DMS114 treated with DMSO at 0.1 percent for 48 hours (cell line): Measurements from ENCODE around the gene ANKS1B.
"Not testable (repeated sequence)": the region's sequence is repeated elsewhere in the genome, so short reads cannot be mapped to it uniquely, and the experiment has no call there.

Experiments used
- DNase-seq: peaks from one replicate; lab custom pipeline; 2025; ENCODE audit not compliant: unreplicated experiment; lab: John Stamatoyannopoulos, UW

ANKS1B gene

DNA sequence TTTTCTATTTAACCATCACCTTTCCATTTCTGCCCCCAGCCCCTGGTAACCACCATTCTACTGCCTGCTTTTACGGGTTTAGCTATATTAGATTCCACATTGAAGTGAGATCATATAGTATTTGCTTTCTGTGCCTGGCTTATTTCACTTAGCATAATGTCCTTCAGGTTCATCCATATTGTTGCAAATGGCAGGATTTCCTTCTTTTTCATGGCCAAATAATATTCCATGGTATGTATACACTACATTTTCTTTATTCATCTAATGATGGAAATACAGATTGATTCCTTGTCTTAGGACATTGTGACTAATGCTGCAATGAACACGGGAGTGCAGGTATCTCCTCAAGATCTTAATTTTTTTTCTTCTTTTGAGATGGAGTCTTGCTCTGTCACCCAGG is 1137.5 kb downstream of the ANKS1B start:
- no peak for DNase-seq

DNA sequence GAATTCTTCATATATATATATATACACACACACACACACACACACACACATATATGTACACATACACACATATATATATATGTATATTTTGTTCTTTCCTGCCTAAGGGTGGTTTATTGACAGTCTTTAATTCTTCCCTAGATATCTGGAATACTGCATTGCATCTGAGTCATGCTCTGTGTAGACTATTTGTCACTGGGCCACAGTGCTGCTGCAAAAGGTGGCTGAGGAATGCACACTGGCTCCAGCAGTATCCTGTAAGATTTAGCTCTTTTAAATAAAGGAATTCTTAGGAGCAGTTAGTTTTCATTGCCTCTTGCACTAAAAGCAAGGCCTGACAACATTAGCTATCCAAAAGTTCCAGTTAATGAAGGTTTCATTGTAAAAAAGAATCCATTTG is 1138.8 kb downstream of the ANKS1B start:
- DNase-seq = no peak

DNA sequence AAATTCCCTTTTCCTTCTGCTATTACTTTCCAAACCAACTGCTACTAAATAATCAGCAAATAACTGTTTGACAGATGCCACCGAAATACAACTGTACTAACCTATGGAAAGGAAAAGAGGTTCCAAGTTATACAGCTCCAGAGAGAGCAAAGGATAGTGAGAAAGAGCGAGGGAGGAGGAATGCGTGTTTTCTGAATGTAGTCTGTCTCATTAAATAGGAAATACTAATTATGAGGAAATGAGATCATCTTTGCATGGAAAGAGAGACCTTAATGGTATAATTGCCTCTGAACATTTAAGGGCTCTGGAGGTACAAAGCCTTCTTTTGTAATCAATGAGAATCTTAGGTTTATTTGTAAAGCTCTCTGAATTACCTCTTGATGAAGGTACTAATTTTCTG is 1144.4 kb downstream of the ANKS1B start:
- DNase-seq = no peak

DNA sequence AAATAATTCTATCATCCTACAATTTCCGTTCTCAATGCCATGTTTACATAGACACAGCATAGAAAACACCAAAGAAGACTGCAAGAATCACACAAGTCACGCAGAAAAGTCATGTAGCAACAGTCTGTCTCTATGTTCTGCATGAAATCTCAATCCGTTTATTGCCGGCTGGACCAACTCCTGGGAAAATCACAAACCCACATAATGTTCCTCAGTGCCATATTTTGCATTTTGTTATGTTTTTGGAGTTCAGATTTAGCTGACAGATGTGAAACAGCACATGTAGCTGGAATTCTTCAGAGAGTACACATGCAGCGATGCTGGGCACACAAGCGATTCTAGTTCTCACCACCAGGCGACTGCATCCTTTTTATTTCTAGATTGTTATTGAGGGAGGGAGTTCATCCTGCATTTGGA is 1146.5 kb downstream of the ANKS1B start:
- DNase-seq = no peak

DNA sequence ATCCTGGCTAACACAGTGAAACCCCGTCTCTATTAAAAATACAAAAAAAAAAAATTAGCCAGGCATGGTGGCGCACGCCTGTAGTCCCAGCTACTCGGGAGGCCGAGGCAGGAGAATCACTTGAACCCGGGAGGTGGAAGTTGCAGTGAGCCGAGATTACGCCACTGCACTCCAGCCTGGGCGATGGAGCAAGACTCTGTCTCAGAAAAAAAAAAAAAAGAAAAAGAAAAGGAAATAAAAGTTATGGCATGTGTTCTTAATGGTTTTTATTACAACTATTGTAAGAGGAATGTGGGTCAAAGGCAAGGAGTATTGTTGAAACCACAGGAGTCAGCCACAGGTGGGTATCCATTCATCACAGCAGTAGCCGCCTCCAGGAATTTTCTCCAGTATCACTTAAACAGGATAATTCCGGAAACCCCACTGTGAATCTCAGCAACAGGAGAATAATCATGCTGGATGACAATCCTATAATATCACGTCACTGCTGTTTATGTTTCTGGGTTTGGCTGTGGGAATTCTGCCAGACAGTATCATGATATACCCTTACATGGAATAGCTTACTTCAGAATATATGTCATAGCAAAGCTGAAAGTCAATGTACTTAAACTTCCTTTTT is 1147.5 kb downstream of the ANKS1B start:
- DNase-seq = not testable (repeated sequence)

DNA sequence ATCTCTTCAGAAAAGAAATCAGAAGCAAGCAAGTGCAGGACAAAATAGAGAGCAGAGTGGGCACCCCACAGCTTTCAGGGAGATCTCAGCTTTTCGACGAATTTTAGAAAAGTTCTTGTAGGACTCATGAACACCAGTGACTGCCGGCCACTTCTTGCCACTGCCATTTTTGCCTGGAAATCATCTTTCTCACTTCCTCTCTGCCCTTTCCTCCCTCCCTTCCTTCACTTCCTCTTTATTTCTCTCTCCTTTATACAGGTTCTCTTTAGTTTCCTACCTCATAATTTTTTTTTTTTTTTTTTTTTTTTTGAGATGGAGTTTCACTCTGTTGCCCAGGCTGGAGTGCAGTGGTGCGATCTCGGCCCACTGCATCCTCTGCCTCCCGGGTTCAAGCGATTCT is 1154.1 kb downstream of the ANKS1B start:
- DNase-seq = no peak

DNA sequence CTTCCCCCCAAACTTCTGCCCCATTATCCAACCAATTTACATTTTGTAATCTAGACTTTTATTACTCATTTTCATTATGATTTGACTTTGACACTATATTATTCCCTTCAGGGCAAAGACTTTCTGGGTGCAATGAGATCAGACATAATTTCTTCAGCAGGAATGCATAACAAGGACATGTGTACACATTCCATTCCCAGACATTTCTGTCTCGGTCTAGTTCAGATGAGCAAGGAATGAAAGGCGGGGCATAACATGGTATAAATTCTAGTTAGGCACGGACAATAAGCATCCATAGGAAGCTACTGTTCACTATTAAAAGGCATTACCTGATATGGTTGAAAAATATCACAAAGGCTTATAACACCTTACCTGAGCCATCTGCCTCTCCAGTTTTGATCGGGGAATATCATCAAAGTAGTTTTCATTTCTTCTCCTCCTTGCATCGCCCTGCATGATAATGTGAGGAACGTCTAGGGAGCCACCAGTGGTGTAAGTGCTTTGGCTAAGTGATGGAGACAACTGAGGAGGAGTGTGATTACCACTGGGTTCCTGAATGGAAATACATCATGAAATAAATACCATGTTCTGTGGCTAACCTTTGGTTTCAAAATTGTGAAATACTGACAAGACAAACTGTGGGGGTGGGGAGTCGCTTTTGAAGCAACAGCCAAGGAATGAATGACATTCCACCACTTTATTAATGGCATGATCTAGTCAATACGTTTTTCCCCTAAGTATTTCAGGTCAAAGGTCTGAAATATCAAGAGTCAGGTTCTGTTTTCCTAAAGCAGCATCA is 1155.7 kb downstream of the ANKS1B start:
- DNase-seq = no peak

DNA sequence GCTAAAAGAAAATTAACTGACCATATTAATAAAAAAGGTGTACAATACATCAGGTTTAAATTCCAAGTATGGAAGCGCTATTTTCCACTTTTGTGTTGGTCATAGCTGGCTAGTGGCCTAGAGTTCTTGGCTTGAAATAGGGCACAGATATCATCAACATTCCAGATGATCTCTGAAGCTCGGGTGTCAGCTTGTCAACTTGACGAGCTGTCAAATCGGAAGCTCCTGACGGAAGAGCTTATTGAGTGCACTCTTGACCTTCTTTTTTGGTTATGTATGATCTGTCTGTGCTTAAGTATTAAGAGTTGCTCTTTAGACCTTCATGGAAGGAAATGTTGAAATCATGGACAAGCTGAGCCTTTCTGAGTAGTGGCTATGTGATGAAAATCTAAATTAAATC is 1161.7 kb downstream of the ANKS1B start:
- no peak for DNase-seq

DNA sequence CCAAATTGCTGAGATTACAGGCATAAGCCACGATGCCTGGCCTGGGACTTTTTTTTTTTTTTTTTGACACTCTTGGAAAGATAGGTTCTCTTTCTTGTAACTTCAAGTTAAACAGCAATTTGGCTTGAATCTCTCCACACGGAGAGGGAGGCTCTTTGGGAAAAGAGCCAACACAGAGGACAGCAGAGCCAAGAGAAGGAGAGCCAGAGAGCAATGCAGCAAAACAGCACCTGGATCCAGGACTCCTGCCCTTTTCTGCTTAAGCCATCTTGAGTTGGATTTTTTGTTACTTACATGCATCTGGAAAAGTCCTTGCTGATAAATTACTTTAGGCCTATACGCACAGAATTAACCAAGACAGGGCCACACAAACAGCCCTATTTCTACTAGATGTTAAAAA is 1162.9 kb downstream of the ANKS1B start:
- DNase-seq = no peak

DNA sequence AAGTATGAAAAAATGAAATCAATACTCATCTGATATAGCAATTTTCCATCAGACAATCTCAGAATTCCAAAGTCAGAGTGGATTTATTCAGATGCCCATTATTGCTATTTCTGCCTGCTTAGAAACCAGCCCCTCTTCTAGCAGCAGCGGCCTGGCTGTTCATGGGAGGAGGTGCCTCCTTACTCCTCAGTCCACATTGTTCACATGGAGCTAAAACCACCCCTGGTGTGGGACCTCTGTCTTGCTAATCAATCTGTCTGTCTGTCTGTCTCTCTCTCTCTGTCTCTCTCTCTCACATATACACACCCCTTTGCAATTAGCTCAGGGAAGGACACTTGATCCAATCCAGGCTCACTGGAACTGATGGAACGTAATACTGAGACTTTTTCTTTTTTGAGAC is 1163.5 kb downstream of the ANKS1B start:
- no peak for DNase-seq

DNA sequence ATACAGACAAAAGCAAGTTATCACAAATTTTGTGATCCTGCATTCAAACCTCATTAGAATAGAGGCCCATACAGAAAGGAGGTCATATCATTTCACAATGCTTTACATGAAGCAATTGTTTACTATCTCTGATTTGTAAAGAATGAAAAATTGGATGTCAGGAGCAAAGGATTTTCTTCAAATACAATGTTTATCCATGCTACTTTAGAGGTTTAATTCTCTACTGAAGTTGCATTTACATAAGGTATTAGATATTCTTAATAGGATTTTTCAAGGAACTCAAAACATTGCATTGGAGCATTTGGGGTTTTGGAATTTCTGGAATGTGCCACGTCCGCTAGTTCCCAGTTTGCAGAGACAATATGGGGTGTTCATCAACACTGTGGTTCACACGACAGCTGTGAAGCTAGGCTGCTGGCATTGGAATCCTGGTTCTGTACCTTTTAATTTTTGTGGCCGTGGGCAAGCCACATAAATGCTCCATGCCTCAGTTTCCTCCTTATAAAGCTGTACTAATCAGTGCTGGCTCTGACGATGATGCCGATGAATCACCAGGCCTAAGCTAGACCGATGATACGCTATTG is 1164.8 kb downstream of the ANKS1B start:
- DNase-seq = no peak

DNA sequence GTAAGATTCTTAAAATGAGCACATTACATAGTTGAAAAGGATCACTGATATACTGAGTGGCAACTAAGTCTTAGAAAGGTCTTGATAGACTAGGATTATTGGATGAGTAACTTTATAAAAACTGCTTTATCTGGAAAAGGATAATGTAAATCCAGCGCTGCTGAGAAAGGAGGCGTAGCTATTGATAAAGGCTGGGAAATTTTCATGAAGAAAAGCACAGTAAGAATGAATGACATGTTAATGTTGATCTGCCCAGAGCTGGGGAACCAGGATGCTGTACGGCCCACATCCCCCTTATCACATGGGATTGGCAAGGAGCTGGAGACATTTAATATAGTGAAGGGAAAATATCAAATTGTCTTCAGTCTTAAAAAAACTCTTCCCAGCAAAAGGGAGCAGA is 1165.7 kb downstream of the ANKS1B start:
- no peak for DNase-seq

DNA sequence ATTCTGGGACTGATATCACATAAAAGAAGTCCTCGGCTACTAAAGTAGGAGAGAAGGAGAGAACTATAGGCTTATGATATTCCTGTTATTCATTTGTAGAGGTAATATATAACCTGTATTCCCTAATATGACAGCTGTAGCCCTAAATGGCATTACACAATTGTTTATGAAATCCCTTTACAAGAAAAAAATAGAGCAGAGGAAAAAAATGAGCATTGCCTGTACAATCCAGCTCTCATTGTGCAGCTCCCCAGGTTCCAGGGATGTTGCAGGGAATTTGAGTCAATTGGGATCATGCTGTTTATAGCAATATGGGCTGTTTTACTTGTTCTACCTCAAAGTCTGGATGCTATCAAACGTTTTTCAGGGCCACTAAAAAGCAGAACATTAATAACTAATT is 1166.5 kb downstream of the ANKS1B start:
- no peak for DNase-seq

DNA sequence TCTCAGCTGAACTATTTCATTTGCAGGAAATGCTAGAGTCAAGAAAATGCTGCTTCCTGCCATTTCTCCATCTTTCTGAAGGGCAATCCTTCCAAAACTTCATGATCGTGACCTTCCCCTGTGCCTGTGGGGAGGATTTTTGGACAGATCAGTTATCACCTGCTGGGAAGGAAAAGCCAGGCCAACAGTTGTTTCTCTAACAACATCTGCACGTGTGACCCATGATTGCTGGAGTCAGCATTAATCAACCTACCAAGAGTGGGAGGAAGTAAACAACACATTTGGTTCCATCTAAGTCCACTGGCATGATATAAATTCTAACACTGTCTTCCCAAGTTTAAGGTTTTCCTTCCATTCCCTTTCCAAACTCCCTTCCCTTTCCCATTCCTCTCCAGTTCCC is 1167.0 kb downstream of the ANKS1B start:
- DNase-seq = no peak

DNA sequence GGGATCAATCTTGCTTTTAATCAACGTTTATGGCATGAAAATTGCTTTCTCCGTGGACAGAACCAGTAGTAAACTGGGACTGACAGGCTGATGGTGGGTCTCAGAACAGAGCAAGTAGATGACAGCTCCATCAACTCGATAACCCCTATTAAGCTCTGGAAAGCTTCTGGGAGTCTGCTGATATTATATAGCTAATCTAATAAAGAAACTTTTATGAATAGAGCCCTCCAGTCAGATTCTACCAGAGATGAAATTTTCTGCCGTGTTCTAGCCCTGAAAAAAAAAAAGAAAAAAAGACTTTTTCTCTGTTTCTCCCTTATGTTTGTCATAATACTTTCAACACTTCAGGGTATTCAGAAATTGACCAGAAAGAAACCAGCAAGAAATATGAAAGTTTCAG is 1168.0 kb downstream of the ANKS1B start:
- no peak for DNase-seq

DNA sequence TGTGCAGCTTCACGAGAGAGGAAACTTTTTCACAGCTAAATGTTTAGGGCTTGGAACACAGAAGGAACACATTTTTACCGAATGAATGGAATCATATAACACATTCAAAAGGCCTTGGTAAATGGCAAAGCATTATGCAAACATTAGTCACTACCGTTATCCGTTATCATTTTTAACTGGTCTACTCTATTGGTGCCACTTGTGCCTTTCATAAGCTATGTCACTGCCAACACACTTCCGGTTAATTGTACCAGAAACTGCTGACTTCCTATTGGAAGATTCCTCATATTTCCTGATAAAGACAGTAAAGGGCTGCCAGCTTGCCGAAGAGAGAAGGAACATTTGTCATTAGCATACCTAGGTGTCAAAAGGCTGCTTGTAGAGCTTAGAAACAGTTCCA is 1170.5 kb downstream of the ANKS1B start:
- DNase-seq = no peak

DNA sequence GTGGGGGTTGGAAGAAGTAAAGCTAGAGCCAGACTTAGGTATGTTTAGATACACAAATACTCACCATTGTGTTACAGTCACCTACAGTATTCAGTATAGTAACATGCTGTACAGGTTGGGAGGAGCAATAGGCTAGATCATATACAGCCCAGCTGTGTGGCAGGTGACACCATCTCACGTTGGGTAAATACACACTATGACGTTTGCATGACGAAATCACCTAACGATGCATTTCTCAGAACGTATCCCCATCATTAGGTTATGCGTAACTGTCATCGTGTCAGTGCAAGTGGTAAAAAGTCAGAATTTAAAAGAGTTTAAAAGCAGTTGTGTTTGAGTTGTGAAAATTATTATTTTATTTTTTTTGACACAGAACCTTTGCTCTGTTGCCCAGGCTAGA is 1172.5 kb downstream of the ANKS1B start:
- no peak for DNase-seq

DNA sequence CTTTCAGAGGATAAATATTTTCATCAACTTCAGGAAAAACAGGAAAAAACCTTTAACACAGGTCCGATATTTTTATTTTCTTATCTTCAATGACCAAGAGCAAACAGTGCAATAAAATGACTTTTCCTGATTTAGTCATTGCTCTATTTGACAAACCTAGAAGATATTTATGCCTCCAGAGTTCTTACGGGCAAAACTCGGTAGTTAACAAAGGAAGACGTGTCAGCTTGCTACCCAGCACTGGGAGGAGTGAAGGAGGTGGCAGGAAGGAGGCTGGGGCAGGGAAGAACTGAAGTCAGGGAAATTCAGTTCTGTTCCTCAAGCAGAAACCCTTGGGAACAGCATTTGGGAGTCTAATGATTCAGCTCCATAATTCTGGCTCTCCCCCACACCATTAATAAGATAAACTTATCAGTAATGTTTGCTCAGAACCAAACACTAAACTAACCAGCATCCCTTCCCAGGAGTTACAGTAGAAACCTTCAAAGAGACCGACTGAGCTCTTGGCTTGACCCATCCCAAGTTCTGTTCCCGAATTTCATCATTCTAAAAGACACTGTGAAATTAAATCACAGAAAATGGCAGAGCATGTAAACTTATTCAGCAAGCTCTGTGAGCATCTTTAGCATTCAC is 1176.4 kb downstream of the ANKS1B start:
- DNase-seq = no peak

DNA sequence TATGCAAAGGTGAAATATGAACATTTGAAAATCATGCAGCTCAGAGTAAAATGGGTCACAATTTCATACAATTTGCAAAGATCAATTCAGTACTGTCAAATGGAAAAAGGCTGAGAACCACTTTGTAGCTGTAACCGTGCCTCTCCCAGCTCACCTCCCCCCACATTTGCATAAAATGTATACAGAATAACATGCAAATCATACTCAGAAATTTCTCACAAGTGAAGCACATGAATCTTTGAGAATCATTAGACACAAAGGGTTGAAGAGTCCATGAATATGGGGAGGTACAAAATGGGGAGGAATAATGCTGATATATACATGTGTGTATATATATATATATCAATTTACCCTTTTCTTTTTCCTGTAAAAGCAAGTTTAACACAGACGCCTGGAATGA is 1177.5 kb downstream of the ANKS1B start:
- no peak for DNase-seq

DNA sequence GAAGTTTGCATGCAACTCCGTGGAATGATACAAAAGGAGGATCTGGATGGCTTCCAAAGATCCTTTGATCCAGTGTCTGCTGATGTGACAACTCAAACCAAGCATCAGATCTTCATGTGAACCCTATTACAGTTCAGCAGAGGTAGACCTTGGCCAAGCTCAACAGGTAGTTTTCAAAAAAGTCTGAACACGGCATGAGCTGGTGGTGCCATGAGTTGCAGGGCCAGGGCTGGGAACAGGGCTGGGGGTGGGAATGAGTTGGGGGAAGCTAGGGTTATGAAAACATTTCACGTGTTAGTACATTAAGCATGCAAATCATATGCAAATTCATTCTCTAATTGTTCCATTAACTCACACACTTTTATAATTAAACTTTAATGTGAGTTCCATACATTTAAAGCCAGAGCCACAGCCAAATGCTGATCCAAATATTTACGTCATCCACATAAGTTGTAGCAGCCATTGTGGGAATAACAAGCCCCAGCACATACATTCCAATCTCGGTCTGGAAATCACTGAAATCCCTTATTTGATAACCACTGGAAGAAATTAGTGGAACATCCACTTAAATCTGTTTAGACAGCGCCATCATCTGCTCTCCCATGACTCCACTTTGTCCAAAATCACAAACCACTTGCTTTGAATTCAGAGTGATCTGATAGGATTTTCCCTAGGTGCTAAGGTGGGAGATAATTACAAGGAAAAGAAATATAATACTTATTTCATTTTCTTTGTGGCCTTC is 1181.1 kb downstream of the ANKS1B start:
- no peak for DNase-seq

DNA sequence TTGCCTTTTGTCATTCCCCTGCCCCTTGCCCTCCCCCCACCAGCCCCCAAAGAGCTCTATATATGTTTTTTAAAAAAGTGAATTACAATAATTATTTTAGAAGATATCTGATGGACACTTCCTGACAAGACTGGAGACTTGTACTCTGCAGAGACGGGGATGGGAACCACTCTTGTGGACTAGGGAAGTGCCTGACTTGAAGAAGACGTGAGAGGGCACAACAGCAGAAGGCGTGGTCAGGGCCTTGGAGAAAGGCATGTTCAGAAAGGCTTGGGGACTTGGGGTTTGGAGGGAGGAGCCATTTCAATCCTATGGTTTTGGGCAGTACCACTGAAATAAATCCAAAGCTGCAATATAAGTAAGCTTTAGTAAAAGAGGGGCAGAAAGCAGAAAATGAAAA is 1184.9 kb downstream of the ANKS1B start:
- no peak for DNase-seq
